Measurements from ENCODE around the gene FAM114A1. TPM values are rescaled to one million over a fixed set of nuclear protein-coding genes. Genes with fewer than 3 reads are reported as not detected.

Gene FAM114A1
- polyA plus RNA-seq, 2 of the 4 experiments (the other 2 are of a cell fraction), result 44.2 to 55.4 TPM

DNA sequence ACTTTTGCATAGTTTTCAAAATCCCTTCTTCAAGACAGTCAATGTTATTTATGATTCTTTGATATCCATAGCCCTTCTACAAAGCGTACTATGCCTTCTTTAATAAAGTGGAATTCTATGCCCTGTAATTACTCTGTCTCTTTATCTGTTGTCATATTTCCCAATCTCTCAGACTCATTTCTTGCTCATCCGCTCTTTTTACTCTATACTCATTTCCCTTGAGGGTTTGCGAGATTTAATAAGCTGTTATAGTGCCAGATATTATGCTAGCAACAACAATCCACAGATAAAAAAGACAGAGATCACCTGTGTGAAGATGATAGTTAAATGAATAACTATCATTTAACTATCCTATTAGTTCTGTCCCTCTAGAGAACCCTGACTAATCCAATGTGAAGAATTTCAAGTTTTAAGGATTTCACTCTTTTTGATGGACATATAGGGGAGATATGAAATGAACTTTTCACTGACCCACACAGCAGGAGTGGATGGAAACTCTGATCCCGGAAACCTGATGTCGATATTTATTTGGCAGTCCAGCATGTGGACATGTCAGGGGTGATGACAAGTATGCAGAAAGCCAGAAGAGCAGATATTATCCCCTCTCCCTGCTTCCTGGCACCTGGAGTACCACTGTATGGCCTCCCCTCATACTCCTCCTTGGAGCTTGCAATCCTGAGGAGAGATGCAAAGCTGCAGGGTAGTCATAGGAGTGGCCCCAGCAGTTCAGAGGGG lies 114.9 kb downstream of the FAM114A1 start (continued):
- TF ChIP-seq FOSB (CRISPR knock-in tag; IDR thresholded peaks at IDR 0.05) (no peak), POLR2A (IDR thresholded peaks at IDR 0.05; ENCODE audit: low read length) (no peak), RNF2 (IDR thresholded peaks at IDR 0.05; ENCODE audit: borderline replicate concordance, low read depth) (no peak)

DNA sequence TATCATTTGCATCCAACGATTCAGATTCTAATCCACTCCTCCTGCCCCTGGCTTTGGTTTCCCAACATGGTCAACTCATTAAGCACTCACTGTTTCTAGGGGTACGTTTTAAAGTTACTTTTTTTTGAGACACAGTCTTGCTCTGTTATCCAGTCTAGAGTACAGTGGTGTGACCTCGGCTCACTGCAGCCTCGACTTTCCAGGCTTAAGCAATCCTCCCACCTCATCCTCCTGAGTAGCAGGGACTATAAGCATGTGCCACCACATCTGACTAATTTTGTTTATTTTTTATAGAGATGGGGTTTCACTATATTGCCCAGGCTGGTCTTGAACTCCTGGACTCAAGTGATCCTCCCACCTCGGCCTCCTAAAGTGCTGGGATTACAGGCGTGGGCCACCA lies 115.7 kb downstream of the FAM114A1 start:
- ATAC-seq (no peak), DNase-seq (ENCODE audit: low read depth in 1 of 2, low spot score in 1 of 2) (no peak), FAIRE-seq (no peak)
- WGBS (ENCODE audit: missing lambda C conversion rate), result 79% methylated on average over 6 of the region's 6 CpGs
- H3K4me2 ChIP-seq, result no peak overlapping the region
- no peaks in the 10 kb centered on the region for H3K4me1 ChIP-seq
- no peak for TF ChIP-seq TP53 (CRISPR knock-in tag; IDR thresholded peaks at IDR 0.05)
- TF ChIP-seq, protein P1, sequence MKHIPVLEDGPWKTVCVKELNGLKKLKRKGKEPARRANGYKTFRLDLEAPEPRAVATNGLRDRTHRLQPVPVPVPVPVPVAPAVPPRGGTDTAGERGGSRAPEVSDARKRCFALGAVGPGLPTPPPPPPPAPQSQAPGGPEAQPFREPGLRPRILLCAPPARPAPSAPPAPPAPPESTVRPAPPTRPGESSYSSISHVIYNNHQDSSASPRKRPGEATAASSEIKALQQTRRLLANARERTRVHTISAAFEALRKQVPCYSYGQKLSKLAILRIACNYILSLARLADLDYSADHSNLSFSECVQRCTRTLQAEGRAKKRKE (CRISPR knock-in tag; IDR thresholded peaks at IDR 0.05; ENCODE audit: low read depth), result no peak
- no peak for TF ChIP-seq RCOR1 (IDR thresholded peaks at IDR 0.05; ENCODE audit: low read depth, low read length)
- TF ChIP-seq NR3C1 (IDR thresholded peaks at IDR 0.05), result no peak
- no peak for TF ChIP-seq GATA3 (IDR thresholded peaks at IDR 0.05; ENCODE audit: borderline replicate concordance)
- no peak for TF ChIP-seq BHLHE40 (IDR thresholded peaks at IDR 0.05; ENCODE audit: low read depth, low read length)
- TF ChIP-seq, protein P2, sequence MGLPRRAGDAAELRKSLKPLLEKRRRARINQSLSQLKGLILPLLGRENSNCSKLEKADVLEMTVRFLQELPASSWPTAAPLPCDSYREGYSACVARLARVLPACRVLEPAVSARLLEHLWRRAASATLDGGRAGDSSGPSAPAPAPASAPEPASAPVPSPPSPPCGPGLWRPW (IDR thresholded peaks at IDR 0.05), result no peak
- no peak for TF ChIP-seq CEBPB (IDR thresholded peaks at IDR 0.05)
- no peak for TF ChIP-seq EP300 (IDR thresholded peaks at IDR 0.05)
- TF ChIP-seq, protein P3, sequence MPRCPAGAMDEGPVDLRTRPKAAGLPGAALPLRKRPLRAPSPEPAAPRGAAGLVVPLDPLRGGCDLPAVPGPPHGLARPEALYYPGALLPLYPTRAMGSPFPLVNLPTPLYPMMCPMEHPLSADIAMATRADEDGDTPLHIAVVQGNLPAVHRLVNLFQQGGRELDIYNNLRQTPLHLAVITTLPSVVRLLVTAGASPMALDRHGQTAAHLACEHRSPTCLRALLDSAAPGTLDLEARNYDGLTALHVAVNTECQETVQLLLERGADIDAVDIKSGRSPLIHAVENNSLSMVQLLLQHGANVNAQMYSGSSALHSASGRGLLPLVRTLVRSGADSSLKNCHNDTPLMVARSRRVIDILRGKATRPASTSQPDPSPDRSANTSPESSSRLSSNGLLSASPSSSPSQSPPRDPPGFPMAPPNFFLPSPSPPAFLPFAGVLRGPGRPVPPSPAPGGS (IDR thresholded peaks at IDR 0.05), result no peak
- no peak overlapping the region for H3K4me3 ChIP-seq
- H3K27ac ChIP-seq, result no peak overlapping the region
- CTCF ChIA-PET, result no interaction called here
- no peaks in the 10 kb centered on the region for H3K9me3 ChIP-seq
- POLR2A ChIA-PET, result no interaction called here

DNA sequence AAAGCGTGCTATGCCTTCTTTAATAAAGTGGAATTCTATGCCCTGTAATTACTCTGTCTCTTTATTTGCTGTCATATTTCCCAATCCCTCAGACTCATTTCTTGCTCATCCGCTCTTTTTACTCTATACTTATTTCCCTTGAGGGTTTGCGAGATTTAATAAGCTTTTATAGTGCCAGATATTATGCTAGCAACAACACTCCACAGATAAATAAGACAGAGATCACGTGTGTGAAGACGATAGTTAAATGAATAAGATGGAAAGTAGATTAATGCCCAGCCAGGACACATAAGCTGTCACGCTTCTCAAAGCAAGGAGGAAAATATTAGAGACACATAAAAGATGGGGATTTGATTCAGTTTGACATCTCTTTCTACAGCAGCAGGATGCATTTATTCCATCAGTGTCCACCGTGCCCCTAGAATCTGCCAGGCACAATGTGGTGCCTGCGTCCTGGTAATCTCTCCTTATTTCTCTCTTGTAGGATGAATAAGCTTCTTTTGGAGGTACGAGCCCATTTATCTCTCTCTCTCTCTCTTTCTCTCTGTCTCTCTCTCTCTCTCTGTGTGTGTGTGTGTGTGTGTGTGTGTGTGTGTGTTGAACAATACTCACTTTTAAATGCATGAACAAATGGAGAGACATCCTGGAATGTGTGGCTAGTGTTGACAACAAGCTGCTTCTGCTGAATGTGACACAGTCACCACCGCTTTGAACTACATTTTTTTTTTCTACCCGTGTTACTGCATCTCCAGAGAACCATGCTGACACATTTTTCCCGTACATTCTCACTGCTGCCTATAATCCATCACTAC lies 116.4 kb downstream of the FAM114A1 start:
- DNase-seq (ENCODE audit: low read depth in 1 of 2, low spot score in 1 of 2) (no peak), ATAC-seq (no peak), FAIRE-seq (no peak)
- Histone ChIP-seq H3K4me1 (0 out of 3 replicates have a peak, but pooled peaks cover 3% of the 10 kb centered on the region), H3K27ac (no peak overlapping the region), H3K4me2 (no peak overlapping the region), H3K4me3 (no peak overlapping the region), H3K9me3 (no peaks in the 10 kb centered on the region)
- TF ChIP-seq, protein P4, sequence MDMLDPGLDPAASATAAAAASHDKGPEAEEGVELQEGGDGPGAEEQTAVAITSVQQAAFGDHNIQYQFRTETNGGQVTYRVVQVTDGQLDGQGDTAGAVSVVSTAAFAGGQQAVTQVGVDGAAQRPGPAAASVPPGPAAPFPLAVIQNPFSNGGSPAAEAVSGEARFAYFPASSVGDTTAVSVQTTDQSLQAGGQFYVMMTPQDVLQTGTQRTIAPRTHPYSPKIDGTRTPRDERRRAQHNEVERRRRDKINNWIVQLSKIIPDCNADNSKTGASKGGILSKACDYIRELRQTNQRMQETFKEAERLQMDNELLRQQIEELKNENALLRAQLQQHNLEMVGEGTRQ (IDR thresholded peaks at IDR 0.05), result no peak
- TF ChIP-seq EHMT2 (IDR thresholded peaks at IDR 0.05; ENCODE audit: low read depth), result no peak
- no peak for TF ChIP-seq HOXB5 (CRISPR knock-in tag; IDR thresholded peaks at IDR 0.05)
- no peak for TF ChIP-seq BHLHE40 (IDR thresholded peaks at IDR 0.05; ENCODE audit: low read depth, low read length)
- no peak for TF ChIP-seq TFCP2L1 (CRISPR knock-in tag; IDR thresholded peaks at IDR 0.05)
- TF ChIP-seq HOXB13 (CRISPR knock-in tag; IDR thresholded peaks at IDR 0.05; ENCODE audit: low read depth), result no peak
- TF ChIP-seq, protein P5, sequence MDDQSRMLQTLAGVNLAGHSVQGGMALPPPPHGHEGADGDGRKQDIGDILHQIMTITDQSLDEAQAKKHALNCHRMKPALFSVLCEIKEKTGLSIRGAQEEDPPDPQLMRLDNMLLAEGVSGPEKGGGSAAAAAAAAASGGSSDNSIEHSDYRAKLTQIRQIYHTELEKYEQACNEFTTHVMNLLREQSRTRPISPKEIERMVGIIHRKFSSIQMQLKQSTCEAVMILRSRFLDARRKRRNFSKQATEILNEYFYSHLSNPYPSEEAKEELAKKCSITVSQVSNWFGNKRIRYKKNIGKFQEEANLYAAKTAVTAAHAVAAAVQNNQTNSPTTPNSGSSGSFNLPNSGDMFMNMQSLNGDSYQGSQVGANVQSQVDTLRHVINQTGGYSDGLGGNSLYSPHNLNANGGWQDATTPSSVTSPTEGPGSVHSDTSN (IDR thresholded peaks at IDR 0.05), result no peak
- TF ChIP-seq KDM5A (IDR thresholded peaks at IDR 0.05), result no peak
- TF ChIP-seq CHD2 (IDR thresholded peaks at IDR 0.05; ENCODE audit: low read length, partially characterized antibody), result no peak
- TF ChIP-seq NPAS2 (CRISPR knock-in tag; IDR thresholded peaks at IDR 0.05; ENCODE audit: borderline replicate concordance), result no peak
- ChIA-PET CTCF (no interaction called here), POLR2A (no interaction called here)
- 93% methylated on average over 12 of the region's 12 CpGs for WGBS (ENCODE audit: missing lambda C conversion rate)
